Endometrium (tissue), 2 donors: ENCODE results near the gene INTS6L.
"Not testable (repeated sequence)": the region's sequence is repeated elsewhere in the genome, so short reads cannot be mapped to it uniquely, and the experiment has no call there.

ENCODE experiments used
- FAIRE-seq: peaks from 2 replicates; lab custom pipeline; 2012; peaks lifted over from hg19 to GRCh38; lab: Jason Lieb, UNC
- donor health status: control.
- donor health status: control.

Gene INTS6L

DNA sequence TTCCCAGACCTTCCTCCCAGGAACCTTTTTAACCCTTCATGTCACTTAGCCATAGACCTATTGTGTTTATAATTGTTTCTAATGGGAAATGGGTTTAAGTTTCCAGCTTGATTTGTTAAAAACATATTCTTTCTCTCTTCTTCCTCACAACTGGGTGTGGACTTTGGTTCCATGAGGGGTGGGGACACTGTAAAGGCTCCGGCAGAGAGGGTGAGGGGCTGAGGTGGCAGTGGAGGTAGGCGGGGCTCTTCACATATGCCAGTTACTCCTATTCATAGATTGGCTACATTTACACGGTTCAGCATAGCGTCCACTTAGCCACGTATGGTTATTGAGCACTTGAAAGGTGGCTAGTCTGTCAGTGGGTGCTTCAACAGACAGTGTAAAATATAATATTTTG lies 7.8 kb downstream of the INTS6L start:
- FAIRE-seq: no peak

- no peak for FAIRE-seq
These were observed 8.3 kb downstream of the INTS6L start for GRCh38 chrX:135528756-135529155.

GRCh38 chrX:135530097-135530496 lies 9.6 kb downstream of the INTS6L start:
- FAIRE-seq: no peak

DNA sequence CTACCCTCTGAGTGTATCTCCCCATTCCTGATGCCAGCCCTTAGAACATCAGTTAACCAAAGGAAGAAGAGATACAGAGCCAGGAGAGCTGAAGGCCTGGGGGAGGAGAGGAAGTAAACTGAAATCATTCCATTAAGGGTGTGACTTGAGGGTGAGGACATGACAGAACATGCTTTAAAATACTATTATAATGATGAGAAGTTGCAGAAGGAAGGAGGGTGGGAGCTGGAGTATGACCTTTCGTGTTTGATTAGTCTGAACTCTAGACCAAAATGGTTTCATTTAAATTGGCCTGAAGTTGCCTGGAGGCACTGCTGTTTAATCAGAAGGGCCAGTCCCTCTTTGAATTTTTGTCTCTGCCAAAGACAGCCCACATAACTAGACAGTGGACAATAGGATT lies 11.4 kb downstream of the INTS6L start:
- FAIRE-seq: no peak

GRCh38 chrX:135535077-135535940 lies 14.8 kb downstream of the INTS6L start:
- FAIRE-seq: no peak

GRCh38 chrX:135536877-135537276 lies 16.4 kb downstream of the INTS6L start:
- FAIRE-seq: no peak

DNA sequence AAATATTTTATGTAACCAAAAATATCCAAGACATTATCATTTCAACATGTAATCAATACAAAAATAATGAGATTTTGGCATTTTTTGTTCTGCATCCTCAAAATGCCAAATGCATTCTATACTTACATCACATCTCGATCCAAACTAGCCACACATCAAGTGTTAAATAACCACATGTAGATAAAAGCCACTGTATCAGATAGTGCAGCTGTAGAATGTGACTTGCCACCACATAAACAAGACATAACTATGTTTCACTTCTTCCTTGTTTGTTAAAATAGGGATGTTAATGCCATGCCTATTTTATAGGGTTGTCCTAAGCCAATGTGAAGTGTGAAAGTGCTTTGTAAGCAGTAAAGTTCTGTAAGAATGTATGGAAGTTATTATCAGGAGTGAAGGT lies 20.9 kb downstream of the INTS6L start:
- FAIRE-seq: no peak

- no peak for FAIRE-seq
These were observed 22.7 kb downstream of the INTS6L start for GRCh38 chrX:135543172-135543571.

GRCh38 chrX:135543924-135544323 lies 23.5 kb downstream of the INTS6L start:
- no peak for FAIRE-seq

DNA sequence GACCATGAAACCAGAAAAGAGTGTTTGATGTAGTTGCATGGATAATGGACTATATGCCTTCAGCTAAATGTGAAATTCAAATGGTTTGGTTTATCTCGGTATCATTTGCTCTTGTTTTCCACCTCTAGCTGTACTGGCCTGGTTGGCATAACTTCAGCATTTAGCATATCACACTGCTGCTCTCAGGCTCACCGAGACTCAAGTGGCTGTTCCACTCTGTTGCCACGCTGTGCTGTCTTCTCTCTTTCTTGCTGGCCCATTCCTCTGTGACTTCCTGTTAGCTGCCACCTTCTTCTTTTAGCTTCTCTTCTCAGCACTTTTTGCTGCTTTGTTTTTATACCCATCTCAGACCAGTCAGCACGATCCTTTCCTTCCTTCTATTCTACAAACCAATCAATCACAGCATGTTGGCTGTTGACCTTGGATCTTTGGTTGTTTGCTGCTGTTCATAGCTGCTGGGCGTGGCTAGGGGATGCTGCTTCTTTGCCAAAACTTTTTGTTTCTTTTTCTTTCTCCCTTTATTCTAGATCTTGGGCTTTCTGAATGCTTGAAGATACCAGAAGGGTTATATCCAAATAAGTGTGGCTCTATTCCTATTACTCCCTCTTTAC lies 24.0 kb downstream of the INTS6L start:
- FAIRE-seq: no peak

DNA sequence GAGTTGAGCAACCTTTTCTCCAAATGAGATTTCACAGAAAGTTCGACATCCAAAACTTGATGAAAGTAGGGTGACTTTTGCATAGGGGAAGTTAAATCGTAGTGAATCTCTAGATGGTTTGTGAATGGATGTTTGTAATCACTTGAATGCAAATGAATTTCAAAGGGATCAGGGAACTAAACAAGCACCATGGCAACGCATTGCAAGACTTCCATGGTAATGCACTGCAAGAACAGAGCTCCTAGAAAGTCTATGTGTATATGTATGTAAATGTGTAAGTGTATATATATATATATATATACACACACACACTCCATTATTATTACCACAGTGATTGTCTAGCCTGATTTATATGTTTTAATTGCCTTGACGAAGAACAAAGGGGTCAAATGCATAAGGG lies 27.3 kb downstream of the INTS6L start:
- FAIRE-seq: no peak

DNA sequence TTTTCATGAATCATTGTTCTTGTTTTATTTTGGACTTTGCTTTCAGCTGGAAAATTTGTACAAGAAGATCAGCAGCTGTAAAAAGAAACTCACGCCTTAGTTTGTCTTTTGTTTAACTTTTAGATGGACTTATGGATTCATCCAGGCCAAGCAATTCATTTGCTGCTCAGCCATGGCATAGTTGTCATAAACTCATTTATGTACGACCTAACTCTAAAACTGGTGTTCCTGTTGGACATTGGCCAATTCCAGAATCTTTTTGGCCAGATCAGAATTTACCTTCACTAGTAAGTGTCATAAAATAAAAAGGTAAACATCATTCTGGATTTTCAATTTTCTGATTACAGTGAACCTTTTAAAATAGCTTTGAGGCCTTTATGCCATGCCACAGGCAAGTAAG lies 29.1 kb downstream of the INTS6L start:
- FAIRE-seq: no peak

GRCh38 chrX:135556055-135556454 lies 35.6 kb downstream of the INTS6L start:
- FAIRE-seq: no peak

DNA sequence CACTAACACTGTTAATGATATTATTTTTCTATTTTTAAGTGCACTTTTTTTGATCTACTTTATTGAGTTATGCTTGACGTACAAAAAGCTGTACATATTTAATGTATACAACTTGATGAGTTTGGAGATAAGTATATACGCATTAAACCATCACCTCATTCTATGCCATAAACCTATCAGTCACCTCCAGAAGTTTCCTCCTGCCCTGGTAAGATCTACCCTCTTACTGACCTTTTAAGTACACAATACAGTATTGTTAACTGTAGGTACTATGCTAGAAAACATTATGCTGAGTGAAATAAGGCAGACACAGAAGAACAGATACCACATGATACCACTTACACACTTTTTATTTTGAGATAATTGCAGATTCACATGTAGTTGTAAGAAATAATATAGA lies 36.9 kb downstream of the INTS6L start:
- no peak for FAIRE-seq

DNA sequence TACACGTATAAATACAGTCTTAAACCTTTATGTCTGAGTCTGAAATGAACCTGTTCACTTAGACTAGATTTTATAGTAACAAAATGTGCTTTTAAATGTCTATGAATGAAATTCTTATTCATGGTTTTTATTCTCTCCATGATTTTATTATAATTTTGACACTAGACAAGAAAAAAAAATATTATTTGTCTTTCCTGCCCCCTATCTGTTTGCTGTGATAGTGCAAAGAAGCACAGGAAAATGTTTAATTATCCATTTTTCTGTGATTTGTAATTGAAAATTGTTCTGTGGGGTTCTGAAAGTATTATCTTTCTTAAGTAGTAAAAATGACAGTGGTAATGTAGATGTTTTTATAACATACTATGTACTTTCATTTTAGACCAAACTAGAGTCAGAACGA lies 52.0 kb downstream of the INTS6L start:
- no peak for FAIRE-seq

- FAIRE-seq: no peak
These were observed 61.0 kb downstream of the INTS6L start for GRCh38 chrX:135581496-135581895.

- no peak for FAIRE-seq
These were observed 64.7 kb downstream of the INTS6L start for GRCh38 chrX:135585153-135585552.

DNA sequence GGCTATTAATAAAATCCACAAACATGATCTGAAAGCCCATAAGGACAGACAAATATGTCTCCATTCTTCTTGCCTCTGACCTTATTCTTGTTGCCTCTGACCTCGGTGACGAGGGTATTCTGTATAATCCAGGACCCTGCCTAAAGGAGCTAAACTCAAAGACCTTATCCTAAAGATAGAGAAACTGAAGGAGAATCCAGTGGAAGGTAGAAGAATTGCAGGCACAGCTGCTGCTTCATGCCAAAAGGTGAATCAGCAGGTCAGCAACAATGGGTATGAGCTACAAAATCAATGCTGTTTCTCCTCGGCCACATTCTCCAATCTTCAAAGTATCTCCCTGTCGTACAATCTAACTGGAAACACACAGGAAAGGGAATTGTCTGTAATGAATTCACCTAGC lies 71.4 kb downstream of the INTS6L start:
- no peak for FAIRE-seq

DNA sequence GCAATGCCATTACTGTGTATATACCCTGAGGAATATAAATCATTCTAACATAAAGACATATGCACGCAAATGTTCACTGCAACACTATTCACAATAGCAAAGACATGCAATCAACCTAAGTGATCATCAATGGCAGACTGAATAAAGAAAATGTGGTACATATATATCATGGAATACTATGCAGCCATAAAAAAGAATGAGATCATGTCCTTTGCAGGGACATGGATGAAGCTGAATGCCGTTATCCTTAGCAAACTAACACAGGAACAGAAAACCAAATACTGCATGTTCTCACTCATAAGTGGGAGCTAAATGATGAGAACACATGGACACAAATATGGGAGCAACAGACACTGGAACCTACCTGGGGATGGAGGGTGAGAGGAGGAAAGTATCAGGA lies 73.6 kb downstream of the INTS6L start:
- not testable (repeated sequence) for FAIRE-seq

DNA sequence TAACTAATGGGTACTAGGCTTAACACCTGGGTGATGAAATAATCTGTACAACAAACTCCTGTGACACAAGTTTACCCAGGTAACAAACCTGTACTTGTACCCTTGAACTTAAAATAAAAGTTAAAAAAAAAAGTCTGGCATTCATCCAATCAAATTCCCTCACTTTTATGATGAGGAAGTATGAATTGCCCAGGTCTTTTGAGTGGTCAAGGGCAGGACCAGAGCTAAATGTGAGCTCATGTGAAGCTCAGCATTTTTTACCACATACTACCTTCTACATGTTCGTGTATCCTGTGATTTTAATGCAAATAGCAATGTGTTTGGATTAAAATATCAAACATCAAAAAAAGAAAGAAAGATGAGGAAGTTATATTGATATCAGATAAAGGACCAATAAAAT lies 74.0 kb downstream of the INTS6L start:
- not testable (repeated sequence) for FAIRE-seq

DNA sequence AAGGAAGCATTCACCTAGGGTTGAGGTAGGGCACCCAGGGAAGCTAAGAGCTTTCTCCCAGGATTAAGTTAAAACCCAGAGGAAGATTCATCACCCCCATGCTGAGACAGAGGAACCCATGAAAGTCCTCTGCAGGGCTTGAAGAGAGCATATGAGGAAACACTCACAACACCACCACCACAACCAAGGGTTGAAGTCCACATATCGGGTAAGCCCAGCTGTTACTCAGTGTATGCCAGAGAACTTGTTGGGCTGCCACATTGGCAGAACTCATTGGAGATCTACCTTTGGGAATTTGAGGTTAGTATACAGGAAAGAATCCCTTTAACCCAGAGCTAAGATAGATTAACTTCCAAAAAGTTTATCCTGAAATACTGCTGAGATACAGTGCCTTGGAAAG lies 75.1 kb downstream of the INTS6L start:
- FAIRE-seq: no peak

DNA sequence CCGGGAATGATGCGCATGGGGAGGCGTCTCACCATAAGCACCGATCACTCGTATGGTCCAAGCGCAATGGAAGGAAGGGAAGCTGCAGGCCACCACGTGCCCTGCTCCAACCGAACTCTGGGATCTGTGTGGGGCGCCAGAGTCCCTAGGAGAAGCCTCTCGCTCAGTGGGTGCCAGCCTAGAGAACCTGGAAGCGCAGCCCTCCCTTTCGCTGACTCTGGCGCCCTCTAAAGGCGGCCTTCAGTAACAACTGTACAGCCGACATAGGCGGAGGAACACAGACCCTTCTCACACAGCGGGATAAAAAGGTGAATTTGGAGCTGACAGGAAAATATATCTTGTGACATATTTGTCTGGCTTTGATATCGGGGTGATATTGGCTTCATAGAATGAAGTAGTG lies 76.0 kb downstream of the INTS6L start:
- FAIRE-seq: no peak

DNA sequence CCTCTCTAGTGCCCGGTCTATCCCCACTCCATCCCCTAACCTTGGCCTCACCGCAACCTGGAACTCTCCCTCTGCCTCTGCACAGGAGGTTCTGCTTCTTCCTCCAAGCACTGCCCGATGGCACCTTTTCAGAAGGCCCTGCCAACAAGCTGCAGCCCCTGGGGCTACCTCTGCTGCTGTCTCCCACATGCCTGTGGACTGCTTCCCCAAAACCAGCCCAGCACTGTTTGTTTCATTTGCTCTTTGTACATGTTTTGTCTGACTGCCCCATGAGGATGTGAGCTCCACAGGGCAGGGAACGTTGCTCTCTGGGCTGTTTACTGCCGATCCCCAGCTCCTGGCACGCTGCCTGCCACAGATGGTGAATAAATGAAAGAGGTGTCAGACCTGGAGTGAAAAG lies 85.4 kb downstream of the INTS6L start:
- FAIRE-seq: no peak
